ENCODE data around the gene IFT122.

IFT122 gene

GRCh38 chr3:129522953-129523352, 82.9 kb downstream of the IFT122 start:
- no peak for DNase-seq (ENCODE audit: low spot score)
- TF ChIP-seq CTCF (IDR thresholded peaks at IDR 0.05; ENCODE audit: borderline replicate concordance, control extremely low read depth, extremely low read depth, insufficient read depth, missing control alignments), result no peak
- in situ Hi-C loops (cut with MboI; ENCODE audit: low sequenced_read_pairs, unreplicated experiment), result no loop called here

- DNase-seq (ENCODE audit: low spot score), result no peak
- in situ Hi-C loops (cut with MboI; ENCODE audit: low sequenced_read_pairs, unreplicated experiment), result no loop called here
- no peak for TF ChIP-seq CTCF (IDR thresholded peaks at IDR 0.05; ENCODE audit: borderline replicate concordance, control extremely low read depth, extremely low read depth, insufficient read depth, missing control alignments)
Measured at GRCh38 chr3:129524081-129524480, 84.1 kb downstream of the IFT122 start.

- DNase-seq (ENCODE audit: low spot score), result no peak
- in situ Hi-C loops (cut with MboI; ENCODE audit: low sequenced_read_pairs, unreplicated experiment), result no loop called here
- no peak for TF ChIP-seq CTCF (IDR thresholded peaks at IDR 0.05; ENCODE audit: borderline replicate concordance, control extremely low read depth, extremely low read depth, insufficient read depth, missing control alignments)
Measured at GRCh38 chr3:129525341-129525968, 85.4 kb downstream of the IFT122 start.

- in situ Hi-C loops (cut with MboI; ENCODE audit: low sequenced_read_pairs, unreplicated experiment), result no loop called here
- peak; percentile 85 for DNase-seq (ENCODE audit: low spot score)
- no peak for TF ChIP-seq CTCF (IDR thresholded peaks at IDR 0.05; ENCODE audit: borderline replicate concordance, control extremely low read depth, extremely low read depth, insufficient read depth, missing control alignments)
Measured at GRCh38 chr3:129526121-129526900, 86.3 kb downstream of the IFT122 start.

- in situ Hi-C loops (cut with MboI; ENCODE audit: low sequenced_read_pairs, unreplicated experiment), result no loop called here
- no peak for DNase-seq (ENCODE audit: low spot score)
- TF ChIP-seq CTCF (IDR thresholded peaks at IDR 0.05; ENCODE audit: borderline replicate concordance, control extremely low read depth, extremely low read depth, insufficient read depth, missing control alignments), result no peak
Measured at GRCh38 chr3:129527262-129527661, 87.2 kb downstream of the IFT122 start.

- no peak for DNase-seq (ENCODE audit: low spot score)
- in situ Hi-C loops (cut with MboI; ENCODE audit: low sequenced_read_pairs, unreplicated experiment), result no loop called here
- no peak for TF ChIP-seq CTCF (IDR thresholded peaks at IDR 0.05; ENCODE audit: borderline replicate concordance, control extremely low read depth, extremely low read depth, insufficient read depth, missing control alignments)
Measured at GRCh38 chr3:129528589-129529100, 88.6 kb downstream of the IFT122 start, which contains the start of gene RHO. TSS of gene RHO (plus strand) at chr3:129528639. CDS start at chr3:129528734, 95 bp downstream.
